Panc1 (cell line): ENCODE data around the gene MPRIP. TPM values are rescaled to one million over a fixed set of nuclear protein-coding genes. Genes with fewer than 3 reads are reported as not detected.

Experiments used
- ATAC-seq: fragments of 200-7000 bp; cut with Tn5 transposase; 2 replicates; pipeline ENCODE4 v1.9.1; 2020; ENCODE audit warnings: mild to moderate bottlenecking, moderate library complexity
- BruUV-seq: library from RNA; stranded (reverse); fragments of 400-500 nt; replicated peaks from 2 replicates; lab custom pipeline; 2021; lab: Mats Ljungman, UMichigan
- CTCF ChIA-PET: fragments of 300-600 bp; sonication (Branson Sonifier 250); formaldehyde crosslinking; loops from one replicate; lab custom pipeline; 2022; ENCODE audit warnings: antibody characterized with exemption; lab: Charles Lee
- POLR2A ChIA-PET: fragments of 300-600 bp; sonication (Branson Sonifier 250); formaldehyde crosslinking; loops from one replicate; lab custom pipeline; 2022; ENCODE audit warnings: antibody characterized with exemption; lab: Charles Lee
- DNase-seq: peaks from one replicate; pipeline ENCODE4 v3.0.0-alpha.2; 2010; ENCODE audit warnings: low read depth, low spot score
- H3K27ac ChIP-seq: 2 replicates; pipeline ENCODE4 v1.5.1; 2011; ENCODE audit warnings: mild to moderate bottlenecking, low read length, inconsistent platforms
- H3K27me3 ChIP-seq: fragments of 200-500 bp; sonication (Bioruptor generic); 2 replicates; pipeline ENCODE4 v1.6.0; 2014; ENCODE audit warnings: low read length, inconsistent platforms; ENCODE audit not compliant: control insufficient read depth, insufficient read depth
- H3K36me3 ChIP-seq: fragments of 200-500 bp; sonication (Bioruptor generic); 2 replicates; pipeline ENCODE4 v1.5.1; 2014; ENCODE audit warnings: inconsistent platforms, mild to moderate bottlenecking, low read length, moderate library complexity; ENCODE audit not compliant: control insufficient read depth, insufficient read depth
- H3K4me1 ChIP-seq: 2 replicates; pipeline ENCODE4 v1.5.1; 2011; ENCODE audit warnings: inconsistent platforms, mild to moderate bottlenecking, low read length, moderate library complexity; ENCODE audit not compliant: control insufficient read depth, insufficient read depth
- H3K4me3 ChIP-seq, 2 experiments: 2 replicates each; pipeline ENCODE4 v1.5.1; 2011 to 2012; ENCODE audit warnings: low read depth in 2 of 2, low read length in 2 of 2, mild to moderate bottlenecking in 2 of 2, inconsistent platforms in 1 of 2, moderate library complexity in 1 of 2
- H3K9me3 ChIP-seq: fragments of 200-500 bp; sonication (Bioruptor generic); 2 replicates; pipeline ENCODE4 v1.5.1; 2014; ENCODE audit warnings: low read depth, mild to moderate bottlenecking, inconsistent platforms, low read length, moderate library complexity; ENCODE audit not compliant: control insufficient read depth, insufficient read depth
- POLR2AphosphoS5 ChIP-seq: IDR thresholded peaks from 2 replicates; pipeline ENCODE4 v1.6.1; 2012; ENCODE audit warnings: mild to moderate bottlenecking, low read depth, low read length, moderate library complexity
- REST ChIP-seq, 2 experiments: IDR thresholded peaks; 2 replicates each; pipeline ENCODE4 v1.6.1; 2011 to 2012; ENCODE audit warnings: low read depth in 2 of 2, control low read depth in 1 of 2, low read length in 1 of 2, mild to moderate bottlenecking in 1 of 2, moderate library complexity in 1 of 2; ENCODE audit not compliant: insufficient read depth in 1 of 2
- SIN3A ChIP-seq: IDR thresholded peaks from 2 replicates; pipeline ENCODE4 v1.6.1; 2012; ENCODE audit warnings: low read depth, mild to moderate bottlenecking, low read length, moderate library complexity, borderline replicate concordance; ENCODE audit not compliant: insufficient read depth
- TCF7L2 ChIP-seq: IDR thresholded peaks from 2 replicates; pipeline ENCODE4 v1.6.1; 2011; ENCODE audit warnings: mild to moderate bottlenecking, low read depth, low read length, inconsistent platforms
- in situ Hi-C: cut with HindIII; loops from 2 replicates; pipeline ENCODE4 v1.10.0; 2016; ENCODE audit warnings: low sequenced_read_pairs, low pct_unique_long_range_greater_than_20kb
- intact Hi-C: fragments of 100-400 bp; cut with micrococcal nuclease; formaldehyde crosslinking; loops from one replicate; pipeline ENCODE4 v1.10.0; 2022; ENCODE audit not compliant: unreplicated experiment
- total RNA-seq: library from RNA; stranded (reverse); gene quantifications from one replicate; pipeline ENCODE4 v1.2.1, GENCODE V29; 2021; ENCODE audit not compliant: unreplicated experiment
- TF ChIP-seq, protein P1 (sequence below): fragments of 450-650 bp; IDR thresholded peaks from 2 replicates; pipeline ENCODE4 v1.5.1; 2017; ENCODE audit warnings: mild to moderate bottlenecking

MPRIP gene
- total RNA-seq, 1 experiment from 2014 or later: 155 TPM

GRCh38 chr17:17229416-17230384 is 187.4 kb downstream of the MPRIP start:
- DNase-seq (no peak), ATAC-seq (no peak)
- no peak overlapping the region for H3K4me3 ChIP-seq
- intact Hi-C loops (no loop called here), in situ Hi-C loops (no loop called here)
- no peak overlapping the region for H3K27ac ChIP-seq
- BruUV-seq: no TSS peak
- peaks cover 15% of the 10 kb centered on the region for H3K36me3 ChIP-seq
- POLR2A ChIA-PET: no interaction called here
- no peaks in the 10 kb centered on the region for H3K27me3 ChIP-seq
- CTCF ChIA-PET: no interaction called here
- H3K9me3 ChIP-seq: no peaks in the 10 kb centered on the region
- TF ChIP-seq POLR2AphosphoS5 (no peak), SIN3A (no peak), TCF7L2 (no peak), REST (IDR thresholded peaks at IDR 0.05; ENCODE audit: insufficient read depth in 1 of 2, low read depth in 2 of 2, low read length in 1 of 2) (no peak)
- TF ChIP-seq, protein P1, sequence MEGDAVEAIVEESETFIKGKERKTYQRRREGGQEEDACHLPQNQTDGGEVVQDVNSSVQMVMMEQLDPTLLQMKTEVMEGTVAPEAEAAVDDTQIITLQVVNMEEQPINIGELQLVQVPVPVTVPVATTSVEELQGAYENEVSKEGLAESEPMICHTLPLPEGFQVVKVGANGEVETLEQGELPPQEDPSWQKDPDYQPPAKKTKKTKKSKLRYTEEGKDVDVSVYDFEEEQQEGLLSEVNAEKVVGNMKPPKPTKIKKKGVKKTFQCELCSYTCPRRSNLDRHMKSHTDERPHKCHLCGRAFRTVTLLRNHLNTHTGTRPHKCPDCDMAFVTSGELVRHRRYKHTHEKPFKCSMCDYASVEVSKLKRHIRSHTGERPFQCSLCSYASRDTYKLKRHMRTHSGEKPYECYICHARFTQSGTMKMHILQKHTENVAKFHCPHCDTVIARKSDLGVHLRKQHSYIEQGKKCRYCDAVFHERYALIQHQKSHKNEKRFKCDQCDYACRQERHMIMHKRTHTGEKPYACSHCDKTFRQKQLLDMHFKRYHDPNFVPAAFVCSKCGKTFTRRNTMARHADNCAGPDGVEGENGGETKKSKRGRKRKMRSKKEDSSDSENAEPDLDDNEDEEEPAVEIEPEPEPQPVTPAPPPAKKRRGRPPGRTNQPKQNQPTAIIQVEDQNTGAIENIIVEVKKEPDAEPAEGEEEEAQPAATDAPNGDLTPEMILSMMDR: no peak
- no peaks in the 10 kb centered on the region for H3K4me1 ChIP-seq

GRCh38 chr17:17231621-17232302 is 189.5 kb downstream of the MPRIP start:
- H3K4me1 ChIP-seq: no peaks in the 10 kb centered on the region
- CTCF ChIA-PET: no interaction called here
- no peak overlapping the region for H3K27ac ChIP-seq
- DNase-seq (no peak), ATAC-seq (no peak)
- no peak for TF ChIP-seq POLR2AphosphoS5
- no peak for TF ChIP-seq TCF7L2
- TF ChIP-seq SIN3A: no peak
- TF ChIP-seq REST (IDR thresholded peaks at IDR 0.05; ENCODE audit: insufficient read depth in 1 of 2, low read depth in 2 of 2, low read length in 1 of 2): no peak
- TF ChIP-seq, protein P1: no peak
- in situ Hi-C loops: no loop called here
- POLR2A ChIA-PET: no interaction called here
- peaks cover 8% of the 10 kb centered on the region for H3K36me3 ChIP-seq
- H3K9me3 ChIP-seq: no peaks in the 10 kb centered on the region
- no peaks in the 10 kb centered on the region for H3K27me3 ChIP-seq
- intact Hi-C loops: no loop called here
- BruUV-seq: no TSS peak
- H3K4me3 ChIP-seq: no peak overlapping the region
